Smooth muscle cell (in vitro differentiated cells): ENCODE measurements around the gene RAB14. TPM values are rescaled to one million over a fixed set of nuclear protein-coding genes. Genes with fewer than 3 reads are reported as not detected.
"Not testable (repeated sequence)": the region's sequence is repeated elsewhere in the genome, so short reads cannot be mapped to it uniquely, and the experiment has no call there.

ENCODE experiments used
- DNase-seq: peaks from one replicate; lab custom pipeline; 2025; ENCODE audit not compliant: unreplicated experiment; lab: John Stamatoyannopoulos, UW
- H2AFZ ChIP-seq: fragments of 200-600 bp; sonication (generic); 2 replicates; pipeline ENCODE4 v1.6.0; 2016; ENCODE audit warnings: antibody characterized with exemption, low read depth, mild to moderate bottlenecking
- H3F3A ChIP-seq: fragments of 200-600 bp; sonication (generic); 2 replicates; pipeline ENCODE4 v1.6.0; 2017; ENCODE audit warnings: antibody characterized with exemption, low read depth
- H3K27ac ChIP-seq: fragments of 200-600 bp; sonication (generic); 2 replicates; pipeline ENCODE4 v1.5.1; 2016; ENCODE audit warnings: low read depth, mild to moderate bottlenecking
- H3K27me3 ChIP-seq: fragments of 200-600 bp; sonication (generic); 2 replicates; pipeline ENCODE4 v1.6.1; 2016; ENCODE audit warnings: low read depth, mild to moderate bottlenecking
- H3K36me3 ChIP-seq: fragments of 200-600 bp; sonication (generic); 2 replicates; pipeline ENCODE4 v1.5.1; 2016; ENCODE audit warnings: low read depth
- H3K4me1 ChIP-seq: fragments of 200-600 bp; sonication (generic); 2 replicates; pipeline ENCODE4 v1.5.1; 2016; ENCODE audit warnings: low read depth
- H3K4me2 ChIP-seq: fragments of 200-600 bp; sonication (generic); 2 replicates; pipeline ENCODE4 v1.6.0; 2016; ENCODE audit warnings: mild to moderate bottlenecking
- H3K4me3 ChIP-seq: fragments of 200-600 bp; sonication (generic); 2 replicates; pipeline ENCODE4 v1.5.1; 2016; ENCODE audit warnings: mild to moderate bottlenecking
- H3K79me2 ChIP-seq: fragments of 200-600 bp; sonication (generic); 2 replicates; pipeline ENCODE4 v1.6.0; 2016; ENCODE audit warnings: low read depth, mild to moderate bottlenecking
- H3K9ac ChIP-seq: fragments of 200-600 bp; sonication (generic); 2 replicates; pipeline ENCODE4 v1.6.0; 2016; ENCODE audit warnings: low read depth
- H3K9me3 ChIP-seq: fragments of 200-600 bp; sonication (generic); replicated peaks from 2 replicates; pipeline ENCODE4 v1.5.1; 2016; ENCODE audit warnings: low read depth
- H4K20me1 ChIP-seq: fragments of 200-600 bp; sonication (generic); 2 replicates; pipeline ENCODE4 v1.6.0; 2016; ENCODE audit warnings: low read depth
- WGBS: methylation state at CpG from one replicate; pipeline ENCODE4 v1.1.7; 2016; ENCODE audit warnings: low lambda C conversion rate; 5-methylcytosine and 5-hydroxymethylcytosine counted together
- polyA plus RNA-seq: library from polyadenylated mRNA; unstranded; fragments of >200 nt; fragmentation: Nextera tagmentation; extraction: Ambion mirVana; gene quantifications from 2 replicates; pipeline ENCODE4 v1.2.1, GENCODE V29; 2016
- total RNA-seq: library from RNA; depleted of rRNA; stranded (reverse); fragments of >200 nt; gene quantifications from 2 replicates; pipeline ENCODE4 v1.2.3, GENCODE V29; 2014
- TF ChIP-seq, protein P1 (sequence below): fragments of 200-600 bp; sonication (generic); IDR thresholded peaks from 2 replicates; pipeline ENCODE4 v1.5.1; 2017; ENCODE audit warnings: borderline replicate concordance, mild to moderate bottlenecking, antibody characterized with exemption; ENCODE audit not compliant: insufficient read depth, poor library complexity, severe bottlenecking

The RAB14 gene
- total and polyA plus RNA-seq, 2 experiments from 2014 or later: 49.3 to 51.4 TPM

DNA sequence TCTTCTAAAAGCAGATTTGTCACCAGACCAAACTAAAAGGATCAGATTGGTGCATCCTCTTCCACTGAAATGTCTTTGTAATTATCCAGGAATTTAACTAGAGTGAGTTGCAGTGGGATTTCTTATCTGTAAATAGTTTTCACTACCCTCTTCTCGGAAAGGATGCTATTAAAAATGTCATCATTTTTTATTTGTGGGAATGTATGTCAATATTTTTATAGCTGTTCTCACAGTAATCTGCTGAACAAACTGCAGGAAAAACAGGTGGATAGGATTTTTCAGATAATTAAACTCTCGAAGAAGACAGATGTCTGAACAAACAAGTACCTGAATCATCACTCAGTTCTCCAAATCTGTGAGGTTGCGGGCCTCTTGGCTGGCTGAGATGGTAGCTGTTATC is 62.7 kb downstream of the RAB14 start:
- TF ChIP-seq, protein P1, sequence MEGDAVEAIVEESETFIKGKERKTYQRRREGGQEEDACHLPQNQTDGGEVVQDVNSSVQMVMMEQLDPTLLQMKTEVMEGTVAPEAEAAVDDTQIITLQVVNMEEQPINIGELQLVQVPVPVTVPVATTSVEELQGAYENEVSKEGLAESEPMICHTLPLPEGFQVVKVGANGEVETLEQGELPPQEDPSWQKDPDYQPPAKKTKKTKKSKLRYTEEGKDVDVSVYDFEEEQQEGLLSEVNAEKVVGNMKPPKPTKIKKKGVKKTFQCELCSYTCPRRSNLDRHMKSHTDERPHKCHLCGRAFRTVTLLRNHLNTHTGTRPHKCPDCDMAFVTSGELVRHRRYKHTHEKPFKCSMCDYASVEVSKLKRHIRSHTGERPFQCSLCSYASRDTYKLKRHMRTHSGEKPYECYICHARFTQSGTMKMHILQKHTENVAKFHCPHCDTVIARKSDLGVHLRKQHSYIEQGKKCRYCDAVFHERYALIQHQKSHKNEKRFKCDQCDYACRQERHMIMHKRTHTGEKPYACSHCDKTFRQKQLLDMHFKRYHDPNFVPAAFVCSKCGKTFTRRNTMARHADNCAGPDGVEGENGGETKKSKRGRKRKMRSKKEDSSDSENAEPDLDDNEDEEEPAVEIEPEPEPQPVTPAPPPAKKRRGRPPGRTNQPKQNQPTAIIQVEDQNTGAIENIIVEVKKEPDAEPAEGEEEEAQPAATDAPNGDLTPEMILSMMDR: no peak

DNA sequence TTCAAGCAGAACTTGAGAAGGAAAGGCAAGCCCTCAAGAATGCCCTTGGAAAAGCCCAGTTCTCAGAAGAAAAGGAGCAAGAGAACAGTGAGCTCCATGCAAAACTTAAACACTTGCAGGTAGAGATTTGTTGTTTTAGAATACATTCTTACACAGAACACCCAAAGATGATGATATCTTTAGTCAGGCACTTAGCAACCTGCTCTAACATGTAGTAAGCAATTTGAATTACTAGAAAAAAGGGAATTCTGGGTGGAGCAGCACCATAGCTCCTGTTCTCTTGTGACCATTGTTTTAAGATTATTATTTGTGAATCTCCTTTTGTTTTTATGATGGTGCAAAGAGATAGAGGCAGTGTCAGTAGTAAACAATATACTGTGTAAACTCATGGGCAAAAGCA is 63.1 kb downstream of the RAB14 start:
- TF ChIP-seq, protein P1: no peak
- no peak for DNase-seq
- no peak overlapping the region for H3K4me3 ChIP-seq
- no peaks in the 10 kb centered on the region for H3K79me2 ChIP-seq
- no peaks in the 10 kb centered on the region for H3K36me3 ChIP-seq
- H3K27ac ChIP-seq: peak overlapping the region; percentile 13
- H3K27me3 ChIP-seq: no peaks in the 10 kb centered on the region
- no peaks in the 10 kb centered on the region for H3K4me1 ChIP-seq
- no peak overlapping the region for H2AFZ ChIP-seq
- no peaks in the 10 kb centered on the region for H3K9me3 ChIP-seq
- no peaks in the 10 kb centered on the region for H4K20me1 ChIP-seq
- H3F3A ChIP-seq: no peaks in the 10 kb centered on the region
- H3K9ac ChIP-seq: no peak overlapping the region
- no peak overlapping the region for H3K4me2 ChIP-seq

More for the DNA sequence above, 62.7 kb downstream of the RAB14 start:
- no peaks in the 10 kb centered on the region for H3F3A ChIP-seq
- no peak overlapping the region for H3K4me2 ChIP-seq
- no peak overlapping the region for H2AFZ ChIP-seq
- DNase-seq: no peak
- H3K79me2 ChIP-seq: no peaks in the 10 kb centered on the region
- 54% methylated on average over 3 of the region's 3 CpGs for WGBS
- no peaks in the 10 kb centered on the region for H3K27me3 ChIP-seq
- no peak overlapping the region for H3K4me3 ChIP-seq
- peak overlapping the region; percentile 13 for H3K27ac ChIP-seq
- no peaks in the 10 kb centered on the region for H4K20me1 ChIP-seq
- no peak overlapping the region for H3K9ac ChIP-seq
- H3K36me3 ChIP-seq: no peaks in the 10 kb centered on the region
- no peaks in the 10 kb centered on the region for H3K4me1 ChIP-seq
- H3K9me3 ChIP-seq: no peaks in the 10 kb centered on the region

DNA sequence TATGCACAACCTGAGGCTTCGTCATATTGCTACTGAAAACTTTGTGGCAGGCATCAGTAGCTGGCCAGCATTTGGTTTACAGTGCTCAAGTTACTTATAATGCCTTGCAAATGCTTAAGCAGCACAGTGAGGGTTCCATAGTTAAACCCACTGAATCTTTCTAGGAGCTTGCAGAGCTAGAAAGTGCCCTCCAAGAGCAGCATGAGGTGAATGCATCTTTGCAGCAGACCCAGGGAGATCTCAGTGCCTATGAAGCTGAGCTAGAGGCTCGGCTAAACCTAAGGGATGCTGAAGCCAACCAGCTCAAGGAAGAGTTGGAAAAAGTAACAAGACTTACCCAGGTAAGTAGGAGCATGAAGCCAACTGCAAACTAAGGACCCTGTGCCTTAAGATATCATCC is 66.0 kb downstream of the RAB14 start:
- Histone ChIP-seq H3F3A (no peaks in the 10 kb centered on the region), H3K9me3 (no peaks in the 10 kb centered on the region), H3K27me3 (no peaks in the 10 kb centered on the region), H2AFZ (no peak overlapping the region), H3K4me1 (no peaks in the 10 kb centered on the region), H3K4me2 (no peak overlapping the region), H3K27ac (no peak overlapping the region), H3K36me3 (no peaks in the 10 kb centered on the region), H3K4me3 (no peak overlapping the region), H3K9ac (no peak overlapping the region), H3K79me2 (no peaks in the 10 kb centered on the region), H4K20me1 (no peaks in the 10 kb centered on the region)
- DNase-seq: no peak
- TF ChIP-seq, protein P1: no peak
- 90% methylated on average over 2 of the region's 2 CpGs for WGBS

DNA sequence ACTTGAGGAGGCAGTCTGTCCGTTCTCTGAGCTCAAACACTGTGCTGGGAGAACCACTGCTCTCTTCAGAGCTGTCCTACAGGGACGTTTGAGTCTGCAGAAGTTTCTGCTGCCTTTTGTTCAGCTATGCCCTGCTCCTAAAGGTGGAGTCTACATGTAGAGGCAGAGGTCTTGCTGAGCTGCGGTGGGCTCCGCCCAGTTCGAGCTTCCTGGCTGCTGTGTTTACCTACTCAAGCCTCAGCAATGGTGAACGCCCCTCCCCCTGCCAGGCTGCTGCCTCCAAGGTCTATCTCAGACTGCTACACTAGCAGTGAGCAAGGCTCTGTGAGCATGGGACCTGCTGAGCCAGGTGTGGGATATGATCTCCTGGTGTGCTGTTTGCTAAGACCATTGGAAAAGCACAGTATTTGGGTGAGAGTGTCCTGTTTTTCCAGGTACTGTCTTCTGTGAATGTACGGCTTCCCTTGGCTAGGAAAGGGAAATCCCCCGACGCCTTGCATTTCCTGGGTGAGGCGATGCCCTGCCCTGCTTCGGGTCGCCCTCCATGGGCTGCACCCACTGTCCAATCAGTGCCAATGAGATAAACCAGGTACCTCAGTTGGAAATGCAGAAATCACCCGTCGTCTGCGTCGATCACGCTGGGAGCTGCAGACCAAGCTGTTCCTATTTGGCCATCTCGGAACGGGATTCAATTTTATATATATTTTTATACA is 68.4 kb downstream of the RAB14 start:
- no peak overlapping the region for H3K9ac ChIP-seq
- no peak overlapping the region for H3K27ac ChIP-seq
- H4K20me1 ChIP-seq: no peaks in the 10 kb centered on the region
- no peaks in the 10 kb centered on the region for H3K27me3 ChIP-seq
- TF ChIP-seq, protein P1: no peak
- H3K4me3 ChIP-seq: no peak overlapping the region
- no peaks in the 10 kb centered on the region for H3K9me3 ChIP-seq
- no peaks in the 10 kb centered on the region for H3F3A ChIP-seq
- no peaks in the 10 kb centered on the region for H3K36me3 ChIP-seq
- H3K79me2 ChIP-seq: no peaks in the 10 kb centered on the region
- DNase-seq: no peak
- H2AFZ ChIP-seq: no peak overlapping the region
- 85% methylated on average over 19 of the region's 19 CpGs for WGBS
- no peak overlapping the region for H3K4me2 ChIP-seq
- H3K4me1 ChIP-seq: no peaks in the 10 kb centered on the region

DNA sequence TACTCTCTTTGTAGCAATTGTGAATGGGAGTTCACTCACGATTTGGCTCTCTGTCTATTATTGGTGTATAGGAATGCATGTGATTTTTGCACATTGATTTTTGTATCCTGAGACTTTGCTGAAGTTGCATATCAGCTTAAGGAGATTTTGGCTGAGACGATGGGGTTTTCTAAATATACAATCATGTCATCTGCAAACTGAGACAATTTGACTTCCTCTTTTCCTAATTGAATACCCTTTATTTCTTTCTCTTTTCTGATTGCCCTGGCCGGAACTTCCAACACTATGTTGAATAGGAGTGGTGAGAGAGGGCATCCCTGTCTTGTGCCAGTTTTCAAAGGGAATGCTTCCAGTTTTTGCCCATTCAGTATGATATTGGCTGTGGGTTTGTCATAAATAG is 72.3 kb downstream of the RAB14 start:
- H3K4me3 ChIP-seq, H3K4me2 ChIP-seq, H4K20me1 ChIP-seq, H2AFZ ChIP-seq, H3K27me3 ChIP-seq, H3K36me3 ChIP-seq, H3K9ac ChIP-seq, DNase-seq, H3F3A ChIP-seq, H3K4me1 ChIP-seq, H3K9me3 ChIP-seq, H3K79me2 ChIP-seq, H3K27ac ChIP-seq: not testable (repeated sequence)
- 89% methylated on average over 3 of the region's 3 CpGs for WGBS
